ENCODE measurements around the gene ATRAID. TPM values are rescaled to one million over a fixed set of nuclear protein-coding genes. Genes with fewer than 3 reads are reported as not detected.
"Not testable (repeated sequence)": the region's sequence is repeated elsewhere in the genome, so short reads cannot be mapped to it uniquely, and the experiment has no call there.

ATRAID gene
- total RNA-seq, 1 experiment from 2014 or later: 180 TPM

DNA sequence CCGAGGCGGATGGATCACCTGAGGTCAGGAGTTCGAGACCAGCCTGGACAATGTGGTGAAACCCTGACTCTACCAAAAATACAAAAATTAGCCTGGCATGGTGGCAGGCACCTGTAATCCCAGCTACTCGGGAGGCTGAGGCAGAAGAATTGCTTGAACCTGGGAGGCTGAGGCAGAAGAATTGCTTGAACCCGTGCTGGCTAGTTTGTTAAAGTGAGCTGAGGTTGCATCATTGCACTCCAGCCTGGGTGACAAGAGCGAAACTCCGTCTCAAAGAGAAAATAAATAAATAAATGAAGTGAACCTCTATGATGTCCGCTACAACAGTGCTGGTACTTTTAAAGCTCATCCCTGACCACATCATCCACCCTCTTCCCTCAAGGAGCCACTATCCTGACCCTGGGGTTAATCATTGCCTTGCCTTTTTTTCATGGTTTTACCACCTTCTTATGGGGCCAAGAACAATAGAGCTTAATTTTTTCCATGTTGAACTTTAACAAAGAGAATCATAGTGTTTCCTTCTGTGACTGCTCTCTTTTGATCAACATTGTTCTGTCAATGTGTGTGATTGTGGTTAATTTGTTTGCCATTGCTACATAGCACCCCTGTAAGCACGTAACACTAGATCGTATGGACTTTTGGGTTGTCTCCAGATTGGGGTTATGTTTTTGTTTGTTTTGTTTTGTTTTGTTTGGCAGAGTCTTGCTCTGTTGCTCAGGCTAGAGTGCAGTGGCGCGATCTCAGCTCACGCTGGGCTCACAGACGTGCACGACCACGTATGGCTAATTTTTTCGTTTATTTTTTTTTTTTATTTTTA is 17.1 kb upstream of the ATRAID start:
- DNase-seq (ENCODE audit: low read depth): peak; percentile 35

DNA sequence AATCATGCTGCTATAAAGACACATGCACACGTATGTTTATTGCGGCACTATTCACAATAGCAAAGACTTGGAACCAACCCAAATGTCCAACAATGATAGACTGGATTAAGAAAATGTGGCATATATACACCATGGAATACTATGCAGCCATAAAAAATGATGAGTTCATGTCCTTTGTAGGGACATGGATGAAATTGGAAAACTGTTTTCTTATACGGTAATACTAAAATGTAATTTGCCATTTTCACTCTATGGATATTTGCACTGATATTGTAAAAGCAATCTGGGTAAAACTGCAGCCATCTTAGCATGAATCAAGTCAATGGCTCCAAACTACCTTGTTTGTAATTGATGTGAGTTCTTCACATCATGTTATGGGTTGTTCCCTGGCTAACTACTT is 16.0 kb upstream of the ATRAID start:
- DNase-seq (ENCODE audit: low read depth): not testable (repeated sequence)

DNA sequence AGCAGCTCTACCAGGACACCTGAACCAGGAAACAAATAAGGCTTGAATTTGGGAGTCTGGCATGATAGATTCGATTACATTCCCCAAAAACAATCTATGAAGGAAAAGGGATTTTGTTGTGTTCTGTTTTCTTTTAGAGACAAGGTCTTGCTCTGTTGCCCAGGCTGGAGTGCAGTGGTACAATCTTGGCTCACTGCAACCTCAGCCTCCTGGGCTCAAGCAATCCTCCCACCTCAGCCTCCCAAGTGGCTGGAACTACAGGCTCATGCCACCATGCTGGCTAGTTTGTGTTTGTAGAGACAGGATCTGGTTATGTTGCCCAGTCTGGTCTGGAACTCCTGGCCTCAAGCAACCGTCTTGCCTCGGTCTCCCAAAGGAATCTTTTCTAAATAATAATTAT is 13.8 kb upstream of the ATRAID start:
- not testable (repeated sequence) for DNase-seq (ENCODE audit: low read depth)

DNA sequence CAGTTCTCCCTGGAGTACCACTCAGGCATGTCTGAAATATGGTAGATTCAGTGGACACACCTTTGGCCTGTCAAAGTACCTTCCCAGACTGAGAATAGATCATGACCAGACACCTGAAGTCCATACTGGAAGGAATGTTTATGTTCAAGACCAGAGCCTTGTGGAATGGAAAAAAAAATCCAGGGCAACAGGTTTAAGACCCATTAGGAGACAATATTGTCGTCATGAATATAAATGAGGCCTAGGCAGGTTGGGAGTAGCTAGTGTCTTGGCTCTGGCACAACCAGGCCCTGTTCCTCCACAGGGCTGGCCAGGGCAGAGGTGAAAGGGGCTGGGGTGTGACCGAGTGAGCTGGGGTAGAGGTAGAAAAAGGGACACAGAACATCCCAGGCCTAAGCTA is 13.2 kb upstream of the ATRAID start:
- no peak for DNase-seq (ENCODE audit: low read depth)

DNA sequence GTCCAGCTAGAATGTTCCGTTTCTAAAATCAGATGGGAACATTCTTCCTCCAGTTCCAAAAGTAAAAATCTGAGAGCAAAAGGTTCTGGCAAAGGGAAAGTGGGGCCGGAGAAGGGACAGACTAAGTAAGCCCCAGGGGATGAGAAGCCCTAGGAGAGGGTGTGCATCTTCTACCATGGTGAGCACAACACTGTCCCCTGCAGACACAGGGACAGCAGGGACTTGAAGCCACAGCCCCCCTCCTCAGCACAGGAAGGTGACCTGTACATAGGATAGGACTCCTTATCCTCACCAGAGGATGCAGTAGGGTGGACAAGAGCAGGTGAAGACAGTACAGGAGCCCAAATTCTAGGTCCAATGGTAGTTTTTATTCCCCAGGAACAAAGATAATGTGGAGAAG is 12.6 kb upstream of the ATRAID start:
- no peak for DNase-seq (ENCODE audit: low read depth)

DNA sequence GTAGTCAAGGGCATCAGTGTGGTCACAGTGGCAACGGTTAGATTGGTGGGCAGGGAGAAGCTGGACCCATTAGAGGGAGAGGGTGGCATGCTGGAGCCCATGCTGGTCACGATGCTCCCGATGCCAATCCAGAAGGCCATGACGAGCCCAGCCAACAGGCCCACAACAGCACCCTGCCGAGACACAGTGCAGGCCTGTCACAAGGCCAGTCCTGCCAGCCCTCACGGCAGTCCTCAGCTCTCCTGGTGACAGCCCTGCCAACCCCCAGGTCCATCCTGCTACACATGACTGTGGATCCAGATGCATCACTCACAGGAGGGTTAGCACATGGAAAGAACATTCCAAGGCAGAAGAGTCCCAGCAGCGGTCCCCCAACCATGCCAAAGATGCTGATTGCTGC is 10.2 kb upstream of the ATRAID start:
- DNase-seq (ENCODE audit: low read depth): no peak

DNA sequence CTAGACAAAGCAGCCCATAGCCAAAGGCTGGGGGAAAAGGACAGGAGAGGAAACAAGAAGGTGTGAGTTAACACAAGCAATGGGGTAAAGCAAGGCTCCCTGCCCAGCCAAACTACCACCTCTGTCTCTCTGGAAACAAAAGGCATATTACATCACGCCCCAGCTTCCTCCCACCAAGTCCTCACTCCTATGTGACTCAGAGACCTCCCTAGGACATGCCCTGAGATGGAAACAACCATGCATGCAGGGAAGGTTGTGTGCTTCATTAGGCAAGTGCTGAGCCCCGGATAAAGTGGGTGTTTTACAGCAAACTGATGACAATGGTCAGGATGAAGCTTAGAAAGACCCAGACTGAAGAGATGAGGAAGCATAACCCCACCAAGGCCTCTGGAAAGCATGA is 9.0 kb upstream of the ATRAID start:
- DNase-seq (ENCODE audit: low read depth): no peak

DNA sequence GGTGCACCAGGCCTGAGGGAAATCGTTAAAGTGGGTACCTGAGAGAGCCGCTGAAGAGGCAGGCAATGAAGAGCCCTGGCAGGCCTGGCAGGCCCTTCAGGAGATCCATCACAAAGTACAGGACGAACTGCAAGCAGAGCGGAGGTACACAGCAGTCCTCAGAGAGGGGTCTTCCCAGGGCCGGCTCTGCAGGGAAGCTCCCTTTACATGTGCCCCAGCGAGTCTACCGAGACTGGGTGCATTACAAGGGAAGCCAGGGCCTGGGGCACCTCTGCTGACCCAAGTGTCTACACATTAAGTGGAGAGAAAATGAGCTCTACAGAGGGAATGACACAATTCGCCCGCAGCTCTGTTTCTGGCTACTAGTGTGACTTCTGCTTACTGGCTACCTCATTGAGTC is 8.1 kb upstream of the ATRAID start:
- DNase-seq (ENCODE audit: low read depth): no peak

DNA sequence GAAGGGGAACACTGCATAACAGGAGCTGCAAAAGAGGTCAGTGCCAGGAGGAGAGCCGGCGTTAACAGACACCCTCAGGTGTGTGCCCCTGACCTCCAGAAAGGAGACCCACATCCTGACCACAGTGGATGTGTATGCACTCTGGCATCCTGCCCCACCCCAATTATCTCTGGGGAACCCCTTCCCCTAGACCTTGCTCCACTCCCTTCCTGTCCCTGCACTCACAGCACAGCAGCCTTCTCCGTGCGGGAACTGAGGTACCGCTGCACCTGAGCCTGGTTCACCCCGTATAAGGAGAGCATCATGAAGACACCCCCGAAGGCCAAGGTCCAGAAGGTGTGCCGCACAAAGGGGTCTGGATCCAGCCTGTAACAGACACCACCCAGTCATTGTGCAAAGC is 7.3 kb upstream of the ATRAID start:
- no peak for DNase-seq (ENCODE audit: low read depth)

DNA sequence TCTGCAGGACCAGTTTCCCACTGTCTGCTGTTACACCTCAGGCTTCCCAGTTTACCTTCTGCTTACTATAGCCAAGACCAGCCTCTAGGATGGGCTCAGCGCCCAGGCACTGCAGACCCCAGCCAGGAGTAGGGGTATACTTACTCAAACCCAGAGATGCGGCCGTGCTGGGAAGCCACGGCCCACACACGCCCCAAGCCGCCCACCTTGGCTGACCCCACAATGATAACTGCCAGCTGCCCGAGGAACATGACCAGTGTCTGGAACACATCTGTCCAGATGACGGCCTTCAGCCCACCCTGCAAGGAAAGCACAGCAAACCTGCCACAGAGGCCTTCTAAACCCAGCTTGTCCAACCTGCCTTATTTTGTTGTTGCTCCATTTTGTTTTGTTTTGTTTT is 6.6 kb upstream of the ATRAID start:
- no peak for DNase-seq (ENCODE audit: low read depth)

DNA sequence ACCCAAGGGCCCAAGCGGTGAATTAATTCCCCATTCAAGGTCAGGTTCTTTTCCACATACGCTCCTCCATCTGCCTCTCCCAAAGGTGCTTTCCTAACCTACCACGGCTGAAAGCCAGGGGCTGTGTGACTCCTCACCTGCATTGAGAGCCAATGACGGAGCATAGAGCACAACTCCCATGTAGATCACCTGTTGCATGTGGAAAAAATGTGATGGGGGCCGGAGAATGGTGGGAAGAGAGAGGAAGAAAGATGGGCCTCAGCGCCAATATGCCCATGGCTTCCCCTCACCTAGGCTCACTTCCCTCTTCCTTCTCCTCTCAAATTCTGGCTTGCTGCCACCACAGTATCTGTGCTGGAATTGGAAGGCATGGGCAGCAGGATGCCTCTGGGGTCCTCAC is 5.5 kb upstream of the ATRAID start:
- no peak for DNase-seq (ENCODE audit: low read depth)

DNA sequence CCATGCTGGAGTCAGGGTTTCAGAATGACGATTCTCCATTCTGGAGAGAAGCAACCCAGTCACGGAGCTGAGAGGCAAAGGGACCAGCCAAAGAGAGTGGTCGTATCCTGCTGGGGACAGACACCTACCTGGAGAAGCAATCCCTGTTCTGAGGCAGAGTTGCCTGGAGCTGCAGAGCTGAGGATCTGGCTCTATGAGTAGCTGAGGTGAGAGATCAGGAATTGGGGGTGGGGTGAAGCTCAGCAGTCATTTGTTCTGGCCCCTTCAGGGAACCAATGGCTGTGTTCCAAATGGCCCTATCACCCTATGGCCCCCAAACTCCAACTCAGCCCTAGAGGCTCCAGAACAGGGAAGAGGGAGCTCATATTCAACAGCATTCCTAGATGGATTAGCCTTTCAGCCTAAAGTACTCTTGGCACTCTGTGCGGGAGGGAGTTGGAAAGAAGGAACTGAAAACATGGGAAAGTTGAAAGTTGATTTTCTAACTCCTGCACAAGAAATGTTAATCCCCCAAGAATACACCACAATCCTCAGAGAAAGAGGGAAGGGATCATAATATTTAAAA is 3.3 kb upstream of the ATRAID start:
- DNase-seq (ENCODE audit: low read depth): no peak

DNA sequence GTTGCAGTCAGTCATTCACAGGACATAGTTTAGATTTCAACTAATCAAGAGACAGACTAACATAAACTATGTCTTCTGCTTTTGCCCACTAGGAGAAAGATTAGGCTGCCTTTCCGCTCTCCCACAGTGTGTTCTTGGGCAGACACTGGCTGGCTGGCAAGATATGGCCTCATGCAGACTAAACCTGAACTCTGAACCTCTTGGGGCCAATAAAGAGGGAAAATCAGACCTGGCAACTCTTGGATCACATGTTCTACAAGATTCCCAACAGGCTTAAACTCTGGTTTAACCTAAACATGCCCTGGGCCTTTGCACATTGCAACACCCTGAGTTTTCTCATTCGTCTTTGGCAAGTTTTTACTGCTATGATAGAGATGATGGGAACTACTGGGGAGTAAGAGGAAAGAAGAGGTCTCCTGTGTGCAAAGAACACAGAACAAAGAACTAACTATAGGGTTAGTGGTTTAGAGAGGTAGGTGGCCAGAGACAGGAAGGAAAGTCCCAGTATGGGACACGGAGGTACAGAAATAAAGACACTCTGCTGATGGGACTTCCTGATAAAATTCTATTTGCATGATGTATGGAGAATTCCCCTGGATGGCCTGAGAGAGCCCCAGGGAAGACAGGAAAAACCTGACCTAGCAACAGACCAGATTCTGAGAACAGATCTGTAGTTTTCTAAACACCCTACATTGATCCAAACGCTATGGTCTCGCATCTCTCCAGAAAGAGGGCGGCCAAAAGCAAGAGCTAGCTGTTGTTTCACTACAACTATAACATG is 2.0 kb upstream of the ATRAID start:
- DNase-seq (ENCODE audit: low read depth): no peak

DNA sequence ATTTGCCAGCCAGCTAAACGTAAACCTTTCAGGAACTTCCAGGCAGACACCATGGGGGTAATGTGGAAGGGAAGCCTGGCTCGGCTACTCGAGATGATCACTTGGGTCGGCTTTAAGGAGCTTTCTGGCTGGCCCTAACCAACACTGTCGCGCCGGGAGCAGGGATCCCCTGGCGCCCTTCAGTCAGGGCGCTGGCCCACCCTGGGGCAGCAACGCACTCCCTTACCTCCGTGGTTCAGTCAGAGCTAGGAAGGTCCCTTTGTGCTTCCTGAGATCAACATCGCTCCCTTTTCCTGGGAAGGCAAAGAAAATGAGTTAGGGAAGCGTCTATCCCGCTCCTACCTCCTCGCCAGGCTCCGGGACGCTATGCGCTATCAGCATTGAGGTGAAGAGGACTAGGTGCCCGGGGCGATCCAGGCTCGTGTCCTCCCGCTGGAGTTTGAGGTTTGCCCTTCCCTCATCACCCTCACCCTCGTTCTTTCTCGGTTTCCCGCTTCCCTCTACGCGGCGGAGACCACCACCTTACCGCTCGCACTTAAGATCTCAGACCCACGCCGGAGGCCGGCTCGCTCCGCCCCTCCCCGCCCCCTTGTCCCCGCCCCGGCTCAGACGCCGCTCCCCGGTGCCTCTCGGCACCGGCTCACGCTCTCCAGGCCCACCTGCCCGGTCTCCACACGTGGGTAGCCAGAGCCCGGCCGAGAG is 449 bp upstream of the ATRAID start:
- DNase-seq (ENCODE audit: low read depth): no peak

DNA sequence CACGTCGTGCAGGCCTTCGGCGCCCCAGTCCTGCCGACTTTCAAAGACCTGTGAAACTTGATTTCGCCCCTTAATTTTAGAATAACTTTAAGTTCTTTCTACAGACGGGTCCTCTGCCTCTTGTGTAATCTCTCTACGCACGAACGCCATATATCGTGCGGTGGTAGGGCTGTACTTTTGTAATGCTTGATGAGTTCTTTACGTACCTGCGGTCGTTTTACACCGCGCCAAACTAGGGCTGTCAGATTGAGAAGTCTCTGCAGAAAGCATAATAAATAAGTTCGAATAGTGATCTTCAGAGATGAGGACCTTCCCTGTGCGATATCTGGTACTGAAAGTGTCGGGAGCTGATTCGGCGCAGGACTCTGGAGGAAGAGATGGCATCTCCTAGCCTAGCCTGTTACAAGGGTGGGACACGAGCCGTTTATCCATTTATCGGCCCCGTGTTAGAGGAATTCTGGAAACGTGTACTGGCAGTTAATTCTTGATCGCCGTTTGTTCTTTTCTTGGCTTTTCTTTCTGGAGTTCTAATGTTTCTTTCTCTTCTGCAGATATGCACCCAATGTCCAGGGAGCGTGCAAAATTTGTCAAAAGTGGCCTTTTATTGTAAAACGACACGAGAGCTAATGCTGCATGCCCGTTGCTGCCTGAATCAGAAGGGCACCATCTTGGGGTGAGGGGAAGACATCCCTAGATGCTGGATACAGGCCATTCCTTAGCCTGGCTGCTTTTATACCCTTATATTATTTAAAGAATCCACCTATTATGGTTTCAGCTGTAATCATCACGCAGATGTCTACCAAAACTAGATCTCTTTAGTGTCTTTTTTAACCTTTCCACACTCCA is 1.0 kb downstream of the ATRAID start:
- DNase-seq (ENCODE audit: low read depth): peak; percentile 46

DNA sequence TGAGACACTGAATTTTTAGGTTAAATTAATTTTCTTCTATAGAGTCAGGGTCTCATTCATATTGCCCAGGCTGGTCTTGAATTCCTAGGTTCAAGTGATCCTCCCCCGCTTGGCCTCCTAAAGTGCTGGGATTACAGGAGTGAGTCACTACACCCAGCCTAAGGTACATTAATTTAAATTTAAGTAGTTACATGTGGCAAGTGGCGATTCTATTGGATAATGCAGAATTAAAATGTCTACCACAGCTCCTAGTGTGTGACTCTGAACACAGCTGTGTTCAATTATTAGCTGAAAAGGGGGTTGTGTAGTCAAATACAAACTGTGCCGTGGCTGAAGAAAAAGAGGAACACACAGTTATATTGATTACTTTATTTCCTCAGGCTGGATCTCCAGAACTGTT is 3.1 kb downstream of the ATRAID start:
- DNase-seq (ENCODE audit: low read depth): no peak

DNA sequence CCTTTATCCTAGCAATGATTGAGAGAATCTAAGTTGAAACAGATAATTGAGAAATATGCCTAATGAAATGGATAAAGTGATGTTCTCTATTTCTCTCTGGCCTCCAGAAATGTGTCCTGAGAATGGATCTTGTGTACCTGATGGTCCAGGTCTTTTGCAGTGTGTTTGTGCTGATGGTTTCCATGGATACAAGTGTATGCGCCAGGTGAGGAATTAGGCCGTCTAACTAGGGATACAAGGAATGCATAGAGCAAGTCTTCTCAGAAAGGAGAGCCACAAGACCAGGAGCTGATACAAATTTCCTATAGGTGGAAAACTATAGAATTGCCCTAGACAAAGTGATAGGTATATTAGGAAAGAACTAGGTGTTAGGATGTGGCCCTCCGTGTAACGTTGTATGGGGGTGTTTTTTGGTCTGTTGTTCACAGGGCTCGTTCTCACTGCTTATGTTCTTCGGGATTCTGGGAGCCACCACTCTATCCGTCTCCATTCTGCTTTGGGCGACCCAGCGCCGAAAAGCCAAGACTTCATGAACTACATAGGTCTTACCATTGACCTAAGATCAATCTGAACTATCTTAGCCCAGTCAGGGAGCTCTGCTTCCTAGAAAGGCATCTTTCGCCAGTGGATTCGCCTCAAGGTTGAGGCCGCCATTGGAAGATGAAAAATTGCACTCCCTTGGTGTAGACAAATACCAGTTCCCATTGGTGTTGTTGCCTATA is 4.7 kb downstream of the ATRAID start:
- no peak for DNase-seq (ENCODE audit: low read depth)

DNA sequence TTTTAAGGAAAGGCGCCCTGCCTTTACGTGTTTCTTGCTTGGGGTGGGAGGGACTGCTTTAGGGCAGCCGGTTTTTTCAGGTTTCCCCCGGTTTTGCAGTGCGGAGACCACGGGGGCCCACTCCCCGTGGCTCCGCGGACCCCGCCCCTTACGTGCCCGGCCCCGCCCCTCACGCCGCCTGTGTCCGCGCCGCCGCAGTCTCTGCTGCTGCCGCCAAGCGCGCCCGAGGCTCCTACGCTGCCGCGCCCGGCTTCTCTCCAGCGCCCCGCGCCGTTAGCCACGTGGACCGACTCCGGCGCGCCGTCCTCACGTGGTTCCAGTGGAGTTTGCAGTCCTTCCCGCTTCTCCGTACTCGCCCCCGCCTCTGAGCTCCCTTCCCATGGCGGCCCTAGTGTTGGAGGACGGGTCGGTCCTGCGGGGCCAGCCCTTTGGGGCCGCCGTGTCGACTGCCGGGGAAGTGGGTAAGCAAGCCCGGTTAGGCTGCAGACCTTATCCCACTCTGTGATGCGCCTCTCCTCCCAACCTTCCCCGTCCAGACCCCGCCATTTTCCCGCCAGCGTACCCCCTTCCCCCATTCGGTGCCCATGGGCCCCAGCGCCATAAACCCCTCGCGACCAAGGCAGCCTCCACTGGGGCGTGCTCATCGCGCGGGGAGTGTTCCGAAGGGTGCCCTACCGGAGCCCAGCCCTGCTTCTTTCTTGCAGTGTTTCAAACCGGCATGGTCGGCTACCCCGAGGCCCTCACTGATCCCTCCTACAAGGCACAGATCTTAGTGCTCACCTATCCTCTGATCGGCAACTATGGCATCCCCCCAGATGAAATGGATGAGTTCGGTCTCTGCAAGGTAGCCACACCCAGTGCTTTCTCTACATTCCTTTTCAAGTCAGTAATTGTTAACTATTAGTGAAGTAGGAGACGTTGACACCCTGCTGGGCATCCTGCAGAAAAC is 5.6 kb downstream of the ATRAID start, which contains the start of gene CAD:
Gene CAD, plus strand, starts transcription at position 197 of the 949 bp plus-strand sequence. Its CDS starts 183 bp downstream, at position 380.
- DNase-seq (ENCODE audit: low read depth): peak; percentile 86

DNA sequence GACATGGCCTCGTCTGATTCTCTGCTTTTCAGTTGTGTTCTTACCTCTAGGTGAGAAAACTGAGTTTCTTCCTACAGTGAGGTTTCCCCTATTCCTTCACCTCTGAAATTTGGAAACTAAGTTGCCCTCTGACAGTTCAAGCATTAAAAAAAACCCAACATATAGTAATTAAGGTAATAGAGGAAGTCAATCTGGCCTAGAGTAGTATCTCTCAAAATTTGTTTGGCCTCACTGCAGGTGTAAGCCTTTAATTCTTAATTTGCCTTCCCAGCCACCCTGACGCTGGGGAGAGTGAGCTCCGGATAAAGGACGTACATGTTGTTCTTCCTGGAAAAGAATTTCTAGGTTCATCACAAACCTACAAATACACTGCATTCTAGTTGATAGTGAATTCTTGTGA is 6.8 kb downstream of the ATRAID start:
- no peak for DNase-seq (ENCODE audit: low read depth)
